PFSK-1 (cell line): ENCODE measurements around the gene MAGOHB.

Source experiments
- POLR2AphosphoS5 ChIP-seq: IDR thresholded peaks from 2 replicates; pipeline ENCODE4 v1.6.1; 2012; ENCODE audit warnings: low read depth, mild to moderate bottlenecking, control low read depth, low read length, moderate library complexity
- SIN3A ChIP-seq: IDR thresholded peaks from 2 replicates; pipeline ENCODE4 v1.6.1; 2012; ENCODE audit warnings: mild to moderate bottlenecking, low read length, moderate library complexity, borderline replicate concordance; ENCODE audit not compliant: insufficient read depth
- TAF1 ChIP-seq: IDR thresholded peaks from 2 replicates; pipeline ENCODE4 v1.6.1; 2012; ENCODE audit warnings: low read length, control low read depth, borderline replicate concordance; ENCODE audit not compliant: insufficient read depth
- TF ChIP-seq, protein P1 (sequence below), 2 experiments: IDR thresholded peaks; 2 replicates each; pipeline versions ENCODE4 v1.6.1 to v1.8.0; 2011 to 2012; ENCODE audit warnings: low read depth in 2 of 2, low read length in 2 of 2, control low read depth in 1 of 2, inconsistent platforms in 1 of 2, mild to moderate bottlenecking in 1 of 2, moderate library complexity in 1 of 2; ENCODE audit not compliant: insufficient read depth in 1 of 2

GRCh38 chr12:10558789-10559188, 54.6 kb downstream of the MAGOHB start:
- TF ChIP-seq, protein P1, sequence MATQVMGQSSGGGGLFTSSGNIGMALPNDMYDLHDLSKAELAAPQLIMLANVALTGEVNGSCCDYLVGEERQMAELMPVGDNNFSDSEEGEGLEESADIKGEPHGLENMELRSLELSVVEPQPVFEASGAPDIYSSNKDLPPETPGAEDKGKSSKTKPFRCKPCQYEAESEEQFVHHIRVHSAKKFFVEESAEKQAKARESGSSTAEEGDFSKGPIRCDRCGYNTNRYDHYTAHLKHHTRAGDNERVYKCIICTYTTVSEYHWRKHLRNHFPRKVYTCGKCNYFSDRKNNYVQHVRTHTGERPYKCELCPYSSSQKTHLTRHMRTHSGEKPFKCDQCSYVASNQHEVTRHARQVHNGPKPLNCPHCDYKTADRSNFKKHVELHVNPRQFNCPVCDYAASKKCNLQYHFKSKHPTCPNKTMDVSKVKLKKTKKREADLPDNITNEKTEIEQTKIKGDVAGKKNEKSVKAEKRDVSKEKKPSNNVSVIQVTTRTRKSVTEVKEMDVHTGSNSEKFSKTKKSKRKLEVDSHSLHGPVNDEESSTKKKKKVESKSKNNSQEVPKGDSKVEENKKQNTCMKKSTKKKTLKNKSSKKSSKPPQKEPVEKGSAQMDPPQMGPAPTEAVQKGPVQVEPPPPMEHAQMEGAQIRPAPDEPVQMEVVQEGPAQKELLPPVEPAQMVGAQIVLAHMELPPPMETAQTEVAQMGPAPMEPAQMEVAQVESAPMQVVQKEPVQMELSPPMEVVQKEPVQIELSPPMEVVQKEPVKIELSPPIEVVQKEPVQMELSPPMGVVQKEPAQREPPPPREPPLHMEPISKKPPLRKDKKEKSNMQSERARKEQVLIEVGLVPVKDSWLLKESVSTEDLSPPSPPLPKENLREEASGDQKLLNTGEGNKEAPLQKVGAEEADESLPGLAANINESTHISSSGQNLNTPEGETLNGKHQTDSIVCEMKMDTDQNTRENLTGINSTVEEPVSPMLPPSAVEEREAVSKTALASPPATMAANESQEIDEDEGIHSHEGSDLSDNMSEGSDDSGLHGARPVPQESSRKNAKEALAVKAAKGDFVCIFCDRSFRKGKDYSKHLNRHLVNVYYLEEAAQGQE (IDR thresholded peaks at IDR 0.05; ENCODE audit: insufficient read depth in 1 of 2, low read depth in 2 of 2, low read length in 2 of 2) = no peak
- TF ChIP-seq POLR2AphosphoS5 (no peak), TAF1 (no peak), SIN3A (no peak)
